HG03457 (cell line): ENCODE measurements around the gene NTN5.
"Not testable (repeated sequence)": the region's sequence is repeated elsewhere in the genome, so short reads cannot be mapped to it uniquely, and the experiment has no call there.

ENCODE experiments used
- ATAC-seq: cut with Tn5 transposase; IDR thresholded peaks from one replicate; pipeline ENCODE4 v1.9.1; 2021; ENCODE audit warnings: moderate number of reproducible peaks; ENCODE audit not compliant: unreplicated experiment

Gene NTN5

GRCh38 chr19:48670699-48671445, 1.9 kb downstream of the NTN5 start:
- no peak for ATAC-seq

GRCh38 chr19:48669903-48670668, 2.7 kb downstream of the NTN5 start:
- no peak for ATAC-seq

- no peak for ATAC-seq
Measured at GRCh38 chr19:48668761-48669160, 4.1 kb downstream of the NTN5 start.

- ATAC-seq = no peak
Measured at GRCh38 chr19:48668332-48668731, 4.5 kb downstream of the NTN5 start.

- no peak for ATAC-seq
Measured at GRCh38 chr19:48665786-48666185, 7.0 kb downstream of the NTN5 start.

- no peak for ATAC-seq
Measured at GRCh38 chr19:48664476-48664875, 8.3 kb downstream of the NTN5 start.

- no peak for ATAC-seq
Measured at GRCh38 chr19:48663667-48664066, 9.2 kb downstream of the NTN5 start.

- no peak for ATAC-seq
Measured at GRCh38 chr19:48661711-48662090, 11.1 kb downstream of the NTN5 start.

- no peak for ATAC-seq
Measured at GRCh38 chr19:48660852-48661710, 11.7 kb downstream of the NTN5 start.

GRCh38 chr19:48659768-48660167, 13.0 kb downstream of the NTN5 start:
- no peak for ATAC-seq

- ATAC-seq = no peak
Measured at GRCh38 chr19:48658483-48658882, 14.3 kb downstream of the NTN5 start.

GRCh38 chr19:48657828-48658227, 15.0 kb downstream of the NTN5 start:
- ATAC-seq = not testable (repeated sequence)

- ATAC-seq = no peak
Measured at GRCh38 chr19:48656840-48657474, 15.9 kb downstream of the NTN5 start.

- ATAC-seq = no peak
Measured at GRCh38 chr19:48654299-48655059, 18.3 kb downstream of the NTN5 start.

- ATAC-seq = no peak
Measured at GRCh38 chr19:48651683-48652048, 21.2 kb downstream of the NTN5 start.

GRCh38 chr19:48650974-48651682, 21.7 kb downstream of the NTN5 start:
- no peak for ATAC-seq

GRCh38 chr19:48648134-48648533, 24.7 kb downstream of the NTN5 start:
- no peak for ATAC-seq

- ATAC-seq = no peak
Measured at GRCh38 chr19:48646722-48647216, 26.0 kb downstream of the NTN5 start.

GRCh38 chr19:48646001-48646721, 26.7 kb downstream of the NTN5 start, which contains the start of gene CA11:
Gene CA11, minus strand, starts transcription at chr19:48646187. Its CDS starts 555 bp downstream, at chr19:48645632.
- ATAC-seq = peak; percentile 61
